CD4-positive, alpha-beta memory T cell (primary cell): ENCODE results near the gene COL4A6. TPM values are rescaled to one million over a fixed set of nuclear protein-coding genes. Genes with fewer than 3 reads are reported as not detected.
A peak's percentile ranks its signal among the peaks of the same experiment; 100 is the strongest.

Experiments used
- CTCF ChIA-PET: fragments of 350-600 bp; sonication (Branson Sonifier 250); formaldehyde crosslinking; loops from one replicate; lab custom pipeline; 2021; ENCODE audit warnings: inconsistent platforms; ENCODE audit not compliant: partially characterized antibody; lab: Charles Lee
- POLR2A ChIA-PET: fragments of 350-600 bp; sonication (Branson Sonifier 250); formaldehyde crosslinking; loops from one replicate; lab custom pipeline; 2021; ENCODE audit not compliant: partially characterized antibody; lab: Charles Lee
- DNase-seq, 5 donors: peaks; one replicate each; pipeline versions ENCODE4 v3.0.0 to v3.0.0-alpha.2; 2020 to 2022; ENCODE audit warnings: mixed read lengths in 1 of 5
- H3K27ac ChIP-seq: one replicate; pipeline ENCODE4 v1.7.0; 2013; ENCODE audit warnings: low read depth, low read length
- H3K27me3 ChIP-seq: 2 replicates; pipeline ENCODE4 v1.7.0; 2013; ENCODE audit warnings: mild to moderate bottlenecking, low read length, moderate library complexity; ENCODE audit not compliant: insufficient read depth
- H3K36me3 ChIP-seq: 2 replicates; pipeline ENCODE4 v1.7.0; 2013; ENCODE audit warnings: mild to moderate bottlenecking, low read length, moderate library complexity; ENCODE audit not compliant: insufficient read depth
- H3K4me1 ChIP-seq: 2 replicates; pipeline ENCODE4 v1.7.0; 2013; ENCODE audit warnings: mild to moderate bottlenecking, low read length, moderate library complexity; ENCODE audit not compliant: insufficient read depth
- H3K4me3 ChIP-seq, 2 donors: one replicate each; pipeline ENCODE4 v1.7.0; 2013; ENCODE audit warnings: low read length in 2 of 2, mild to moderate bottlenecking in 1 of 2
- H3K9me3 ChIP-seq, 2 donors: one replicate each; pipeline ENCODE4 v1.7.0; 2013; ENCODE audit warnings: low read length in 2 of 2, control low read depth in 1 of 2; ENCODE audit not compliant: control insufficient read depth in 1 of 2
- H3K27ac Mint-ChIP-seq, 7 donors: one replicate each; pipeline ENCODE4 v1.8.0; 2020 to 2021; ENCODE audit warnings: mixed read lengths in 7 of 7, mild to moderate bottlenecking in 6 of 7, inconsistent platforms in 3 of 7, moderate library complexity in 3 of 7
- H3K27me3 Mint-ChIP-seq, 2 donors: one replicate each; pipeline ENCODE4 v1.8.0; 2020 to 2021; ENCODE audit warnings: mixed read lengths in 2 of 2
- H3K36me3 Mint-ChIP-seq, 2 donors: one replicate each; pipeline ENCODE4 v1.8.0; 2020 to 2021; ENCODE audit warnings: mixed read lengths in 2 of 2, inconsistent platforms in 1 of 2, mild to moderate bottlenecking in 1 of 2
- H3K4me1 Mint-ChIP-seq, 4 donors: one replicate each; pipeline ENCODE4 v1.8.0; 2020 to 2021; ENCODE audit warnings: mixed read lengths in 4 of 4, mild to moderate bottlenecking in 1 of 4
- H3K4me3 Mint-ChIP-seq, 8 donors: one replicate each; pipeline ENCODE4 v1.8.0; 2020 to 2021; ENCODE audit warnings: mixed read lengths in 8 of 8, mild to moderate bottlenecking in 7 of 8, moderate library complexity in 6 of 8, inconsistent platforms in 3 of 8
- H3K9me3 Mint-ChIP-seq, 8 donors: one replicate each; pipeline ENCODE4 v1.8.0; 2020 to 2021; ENCODE audit warnings: mixed read lengths in 8 of 8, mild to moderate bottlenecking in 5 of 8, inconsistent platforms in 3 of 8, moderate library complexity in 1 of 8
- intact Hi-C: fragments of 100-400 bp; cut with micrococcal nuclease; formaldehyde crosslinking; loops from one replicate; pipeline ENCODE4 v1.15.1; 2023
- polyA plus RNA-seq, 2 donors: library from polyadenylated mRNA; unstranded; fragments of 300-500 nt; fragmentation: Illumina TruSeq; gene quantifications; one replicate each; pipeline ENCODE4 v1.2.3, GENCODE V29; 2021
- total RNA-seq, 2 experiments: library from RNA; stranded (reverse); gene quantifications; one replicate each; pipeline ENCODE4 v1.2.3, GENCODE V29; 2021

The COL4A6 gene
- total and polyA plus RNA-seq, 4 experiments from 2014 or later, result not detected

DNA sequence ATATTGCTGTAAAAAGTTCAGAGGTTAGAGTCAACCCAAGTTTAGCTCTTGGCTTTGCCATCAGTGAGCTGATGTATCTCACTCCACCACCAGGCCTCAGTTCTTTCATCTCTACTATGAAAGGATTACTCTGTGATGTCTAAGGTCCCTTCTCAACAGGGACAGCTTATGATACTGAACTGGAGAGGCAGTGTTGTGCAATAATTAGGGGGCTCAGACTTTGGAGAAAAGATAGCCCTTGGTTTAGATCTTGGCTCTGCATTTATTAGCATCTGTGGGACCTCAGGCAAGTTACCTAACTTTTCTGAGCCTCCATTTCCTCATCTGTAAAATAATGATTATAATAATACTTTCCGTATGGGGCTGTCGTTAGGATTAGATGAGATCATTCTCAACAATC lies 89.0 kb downstream of the COL4A6 start:
- Mint-ChIP-seq H3K4me1 (no peaks in the 10 kb centered on the region), H3K9me3 (no peaks in the 10 kb centered on the region), H3K4me3 (no peak overlapping the region), H3K27ac (no peak overlapping the region), H3K27me3 (no peaks in the 10 kb centered on the region), H3K36me3 (no peaks in the 10 kb centered on the region)
- Histone ChIP-seq H3K27me3 (no peaks in the 10 kb centered on the region), H3K4me3 (no peak overlapping the region), H3K9me3 (no peaks in the 10 kb centered on the region), H3K36me3 (no peaks in the 10 kb centered on the region), H3K4me1 (no peaks in the 10 kb centered on the region), H3K27ac (no peak overlapping the region)
- ChIA-PET POLR2A (no interaction called here), CTCF (no interaction called here)
- intact Hi-C loops, result no loop called here
- peak in 1 of 5 donors; percentile 33 for DNase-seq

DNA sequence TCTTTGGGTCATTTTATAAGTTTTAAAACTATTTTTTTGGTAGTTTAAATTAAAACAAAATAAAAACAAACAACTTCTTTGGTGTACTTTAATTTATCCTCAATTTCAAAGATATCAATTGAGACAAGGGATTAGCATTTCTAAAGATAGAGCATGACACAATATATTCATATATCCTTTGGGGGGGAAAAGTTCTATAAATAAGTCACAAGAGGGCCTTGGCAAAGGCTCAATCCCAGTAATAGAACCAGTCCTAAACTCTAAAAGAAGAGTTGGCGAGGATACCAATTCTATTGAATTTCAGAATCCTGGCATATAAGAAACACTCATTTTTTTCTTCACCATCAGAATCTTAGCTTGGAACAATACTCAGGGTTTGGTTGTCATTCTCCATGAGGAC lies 89.7 kb downstream of the COL4A6 start:
- Histone ChIP-seq H3K4me1 (no peaks in the 10 kb centered on the region), H3K36me3 (no peaks in the 10 kb centered on the region), H3K27me3 (no peaks in the 10 kb centered on the region), H3K9me3 (no peaks in the 10 kb centered on the region), H3K27ac (no peak overlapping the region), H3K4me3 (no peak overlapping the region)
- H3K4me1 Mint-ChIP-seq, result no peaks in the 10 kb centered on the region
- no peak overlapping the region for H3K4me3 Mint-ChIP-seq
- ChIA-PET POLR2A (no interaction called here), CTCF (no interaction called here)
- no peaks in the 10 kb centered on the region for H3K9me3 Mint-ChIP-seq
- no peaks in the 10 kb centered on the region for H3K36me3 Mint-ChIP-seq
- DNase-seq, result no peak
- intact Hi-C loops, result no loop called here
- no peaks in the 10 kb centered on the region for H3K27me3 Mint-ChIP-seq
- H3K27ac Mint-ChIP-seq, result no peak overlapping the region

GRCh38 chrX:108347800-108348199 lies 90.4 kb downstream of the COL4A6 start:
- H3K4me1 ChIP-seq, result no peaks in the 10 kb centered on the region
- H3K4me3 ChIP-seq, result no peak overlapping the region
- Mint-ChIP-seq H3K27me3 (no peaks in the 10 kb centered on the region), H3K36me3 (no peaks in the 10 kb centered on the region), H3K4me1 (no peaks in the 10 kb centered on the region), H3K9me3 (no peaks in the 10 kb centered on the region), H3K4me3 (no peak overlapping the region), H3K27ac (no peak overlapping the region)
- H3K36me3 ChIP-seq, result no peaks in the 10 kb centered on the region
- ChIA-PET POLR2A (no interaction called here), CTCF (interaction anchor here (0.7 kb wide), 1 partner anchor 1488 kb away, joined by 3 read pairs; no protein-coding TSS in a partner anchor)
- no peaks in the 10 kb centered on the region for H3K27me3 ChIP-seq
- intact Hi-C loops, result no loop called here
- DNase-seq, result no peak
- no peaks in the 10 kb centered on the region for H3K9me3 ChIP-seq
- H3K27ac ChIP-seq, result no peak overlapping the region

- Histone ChIP-seq H3K27ac (no peak overlapping the region), H3K9me3 (no peaks in the 10 kb centered on the region), H3K4me1 (no peaks in the 10 kb centered on the region), H3K36me3 (no peaks in the 10 kb centered on the region), H3K4me3 (no peak overlapping the region), H3K27me3 (no peaks in the 10 kb centered on the region)
- H3K4me3 Mint-ChIP-seq, result no peak overlapping the region
- H3K9me3 Mint-ChIP-seq, result no peaks in the 10 kb centered on the region
- H3K27me3 Mint-ChIP-seq, result peaks cover 0 to 1% of the 10 kb centered on the region in 2 donors
- H3K4me1 Mint-ChIP-seq, result no peaks in the 10 kb centered on the region
- ChIA-PET CTCF (no interaction called here), POLR2A (no interaction called here)
- no peaks in the 10 kb centered on the region for H3K36me3 Mint-ChIP-seq
- intact Hi-C loops, result no loop called here
- DNase-seq, result no peak
- H3K27ac Mint-ChIP-seq, result no peak overlapping the region
Observed at GRCh38 chrX:108344216-108344615, 94.0 kb downstream of the COL4A6 start.

DNA sequence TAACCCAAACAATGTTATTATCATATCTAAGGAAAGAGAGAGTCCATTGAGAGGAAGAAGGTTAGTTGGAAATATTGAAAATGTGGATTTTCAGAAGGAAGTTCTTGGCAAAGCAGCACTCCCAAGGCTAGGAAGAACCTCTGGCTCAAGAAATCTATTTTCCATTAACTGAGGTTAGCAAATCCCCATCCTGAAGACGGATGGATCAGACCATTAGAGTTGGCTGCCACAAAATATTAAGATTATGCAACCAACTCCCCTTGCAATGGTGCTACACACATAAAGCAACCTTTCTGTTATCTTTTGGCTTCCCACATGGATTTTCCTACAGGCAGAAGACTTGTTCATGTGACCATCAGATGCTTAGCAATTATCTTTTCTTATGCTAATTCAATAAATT lies 96.3 kb downstream of the COL4A6 start:
- H3K9me3 Mint-ChIP-seq, result no peaks in the 10 kb centered on the region
- no peak overlapping the region for H3K27ac Mint-ChIP-seq
- no peak overlapping the region for H3K4me3 Mint-ChIP-seq
- H3K27me3 ChIP-seq, result no peaks in the 10 kb centered on the region
- DNase-seq, result no peak
- H3K4me1 ChIP-seq, result no peaks in the 10 kb centered on the region
- ChIA-PET POLR2A (no interaction called here), CTCF (no interaction called here)
- H3K9me3 ChIP-seq, result no peaks in the 10 kb centered on the region
- H3K4me3 ChIP-seq, result no peak overlapping the region
- no peaks in the 10 kb centered on the region for H3K36me3 ChIP-seq
- H3K27ac ChIP-seq, result no peak overlapping the region
- H3K27me3 Mint-ChIP-seq, result peaks cover 0 to 1% of the 10 kb centered on the region in 2 donors
- intact Hi-C loops, result no loop called here
- no peaks in the 10 kb centered on the region for H3K4me1 Mint-ChIP-seq
- no peaks in the 10 kb centered on the region for H3K36me3 Mint-ChIP-seq

DNA sequence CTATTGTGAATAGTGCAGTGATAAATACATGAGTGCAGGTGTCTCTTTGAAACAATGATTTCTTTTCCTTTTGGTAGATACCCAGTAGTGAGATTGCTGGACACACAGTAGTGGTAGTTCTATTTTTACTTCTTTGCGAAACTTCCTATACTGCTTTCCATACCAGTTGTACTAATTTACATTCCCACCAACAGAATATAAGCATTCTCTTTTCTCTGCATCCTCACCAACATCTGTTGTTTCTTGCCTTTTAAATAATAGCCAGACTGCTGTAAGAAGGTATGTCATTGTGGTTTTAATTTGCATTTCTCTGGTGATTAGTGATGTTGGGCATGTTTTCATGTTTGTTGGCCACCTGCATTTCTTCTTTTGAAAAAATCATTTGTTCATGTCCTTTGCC lies 105.9 kb downstream of the COL4A6 start:
- H3K4me1 ChIP-seq, result no peaks in the 10 kb centered on the region
- no peaks in the 10 kb centered on the region for H3K36me3 ChIP-seq
- H3K27me3 Mint-ChIP-seq, result peaks cover 0 to 2% of the 10 kb centered on the region in 2 donors
- no peaks in the 10 kb centered on the region for H3K27me3 ChIP-seq
- peaks cover 0 to 3% (median 0%) of the 10 kb centered on the region in 8 donors for H3K9me3 Mint-ChIP-seq
- DNase-seq, result no peak
- no peak overlapping the region for H3K27ac ChIP-seq
- intact Hi-C loops, result no loop called here
- ChIA-PET POLR2A (no interaction called here), CTCF (no interaction called here)
- H3K9me3 ChIP-seq, result no peaks in the 10 kb centered on the region
- H3K4me3 Mint-ChIP-seq, result no peak overlapping the region
- no peaks in the 10 kb centered on the region for H3K4me1 Mint-ChIP-seq
- H3K27ac Mint-ChIP-seq, result no peak overlapping the region
- no peak overlapping the region for H3K4me3 ChIP-seq
- no peaks in the 10 kb centered on the region for H3K36me3 Mint-ChIP-seq

DNA sequence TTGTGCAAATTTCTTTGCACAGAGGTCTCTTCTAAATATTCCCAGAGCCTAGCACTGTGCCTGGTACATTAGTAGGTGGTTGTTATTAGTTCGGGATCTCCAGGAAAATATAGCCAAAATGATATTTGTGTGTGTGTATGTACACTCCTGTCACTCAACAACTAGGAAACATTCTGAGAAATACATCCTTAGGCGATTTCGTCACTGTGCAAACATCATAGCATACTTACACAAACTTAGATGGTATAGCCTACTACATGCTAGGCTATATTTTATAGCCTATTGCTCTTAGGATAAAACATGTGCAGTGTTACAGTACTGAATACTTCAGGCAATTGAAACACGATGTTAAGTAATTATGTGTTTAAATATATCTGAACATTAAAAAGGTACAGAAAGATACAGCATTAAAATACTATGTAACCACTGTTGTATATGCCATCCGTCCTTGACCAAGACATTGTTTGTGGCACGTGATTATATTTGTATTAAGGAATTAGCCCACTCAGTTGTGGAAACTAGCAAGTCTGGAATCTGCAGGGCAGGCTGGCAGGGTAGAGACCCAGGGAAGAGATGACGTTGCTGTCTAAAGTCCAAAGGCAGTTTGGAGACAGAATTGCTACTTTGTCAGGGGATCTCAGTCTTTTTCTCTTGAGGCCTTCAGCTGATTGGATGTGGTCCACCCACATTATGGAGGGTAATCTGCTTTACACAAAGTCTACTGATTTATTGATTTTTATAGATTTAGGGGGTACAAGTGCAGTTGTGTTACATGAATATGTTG lies 106.9 kb downstream of the COL4A6 start:
- Histone ChIP-seq H3K9me3 (no peaks in the 10 kb centered on the region), H3K27me3 (no peaks in the 10 kb centered on the region), H3K27ac (no peak overlapping the region), H3K4me3 (no peak overlapping the region), H3K36me3 (no peaks in the 10 kb centered on the region), H3K4me1 (no peaks in the 10 kb centered on the region)
- Mint-ChIP-seq H3K9me3 (peaks cover 0 to 3% (median 0%) of the 10 kb centered on the region in 8 donors), H3K27ac (no peak overlapping the region), H3K36me3 (no peaks in the 10 kb centered on the region), H3K27me3 (peaks cover 0 to 2% of the 10 kb centered on the region in 2 donors), H3K4me1 (no peaks in the 10 kb centered on the region), H3K4me3 (no peak overlapping the region)
- intact Hi-C loops, result no loop called here
- POLR2A ChIA-PET, result no interaction called here
- CTCF ChIA-PET, result no interaction called here
- no peak for DNase-seq
